BE2C (cell line): ENCODE data around the gene ANKRD11.
"Not testable (repeated sequence)": the region's sequence is repeated elsewhere in the genome, so short reads cannot be mapped to it uniquely, and the experiment has no call there.

Experiments used
- DNase-seq: peaks from one replicate; pipeline ENCODE4 v3.0.0-alpha.2; 2020
- H3K27me3 ChIP-seq: fragments of 250-450 bp; sonication (Bioruptor Pico); 2 replicates; pipeline ENCODE4 v1.5.1; 2020; ENCODE audit warnings: mild to moderate bottlenecking
- H3K36me3 ChIP-seq: fragments of 250-450 bp; sonication (Bioruptor Pico); 2 replicates; pipeline ENCODE4 v1.5.1; 2020; ENCODE audit warnings: mild to moderate bottlenecking
- H3K4me1 ChIP-seq: fragments of 250-450 bp; sonication (Bioruptor Pico); 2 replicates; pipeline ENCODE4 v1.5.1; 2020
- H3K4me3 ChIP-seq: 2 replicates; pipeline ENCODE4 v1.5.1; 2011; ENCODE audit warnings: low read depth, low read length
- H3K9me3 ChIP-seq: fragments of 250-450 bp; sonication (Bioruptor Pico); 2 replicates; pipeline ENCODE4 v1.5.1; 2020
- CTCF ChIP-seq: IDR thresholded peaks from 2 replicates; pipeline ENCODE4 v1.5.1; 2012; ENCODE audit warnings: mild to moderate bottlenecking, low read depth, low read length

ANKRD11 gene

GRCh38 chr16:89366561-89367537, 123.5 kb downstream of the ANKRD11 start:
- H3K9me3 ChIP-seq, result no peaks in the 10 kb centered on the region
- H3K4me3 ChIP-seq, result no peak overlapping the region
- no peak for TF ChIP-seq CTCF
- DNase-seq, result no peak
- H3K27me3 ChIP-seq, result no peaks in the 10 kb centered on the region
- peaks cover 7% of the 10 kb centered on the region for H3K36me3 ChIP-seq
- H3K4me1 ChIP-seq, result peaks cover 13% of the 10 kb centered on the region

- TF ChIP-seq CTCF, result no peak
- peaks cover 13% of the 10 kb centered on the region for H3K4me1 ChIP-seq
- no peak overlapping the region for H3K4me3 ChIP-seq
Measured at GRCh38 chr16:89365996-89366395, 124.4 kb downstream of the ANKRD11 start.

GRCh38 chr16:89365044-89365467, 125.3 kb downstream of the ANKRD11 start:
- H3K27me3 ChIP-seq, result no peaks in the 10 kb centered on the region
- H3K36me3 ChIP-seq, result peaks cover 3% of the 10 kb centered on the region; the same call in 1 of the 2 replicates
- no peaks in the 10 kb centered on the region for H3K9me3 ChIP-seq
- no peak overlapping the region for H3K4me3 ChIP-seq
- peaks cover 18% of the 10 kb centered on the region for H3K4me1 ChIP-seq
- DNase-seq, result no peak
- TF ChIP-seq CTCF, result no peak

More at GRCh38 chr16:89365996-89366395, 124.4 kb downstream of the ANKRD11 start:
- no peaks in the 10 kb centered on the region for H3K27me3 ChIP-seq
- H3K9me3 ChIP-seq, result no peaks in the 10 kb centered on the region
- no peak for DNase-seq
- H3K36me3 ChIP-seq, result peaks cover 3% of the 10 kb centered on the region; the same call in 1 of the 2 replicates

- no peak for TF ChIP-seq CTCF
- DNase-seq, result no peak
- no peaks in the 10 kb centered on the region for H3K9me3 ChIP-seq
- H3K27me3 ChIP-seq, result no peaks in the 10 kb centered on the region
- H3K4me3 ChIP-seq, result no peak overlapping the region
- H3K36me3 ChIP-seq, result peaks cover 3% of the 10 kb centered on the region; the same call in 1 of the 2 replicates
- H3K4me1 ChIP-seq, result peaks cover 22% of the 10 kb centered on the region
Measured at GRCh38 chr16:89364606-89365005, 125.8 kb downstream of the ANKRD11 start.

- no peaks in the 10 kb centered on the region for H3K27me3 ChIP-seq
- peaks cover 3% of the 10 kb centered on the region; the same call in 1 of the 2 replicates for H3K36me3 ChIP-seq
- no peaks in the 10 kb centered on the region for H3K9me3 ChIP-seq
- TF ChIP-seq CTCF, result no peak
- H3K4me3 ChIP-seq, result no peak overlapping the region
- DNase-seq, result no peak
- H3K4me1 ChIP-seq, result peaks cover 22% of the 10 kb centered on the region
Measured at GRCh38 chr16:89363621-89364393, 126.6 kb downstream of the ANKRD11 start.

- not testable (repeated sequence) for H3K4me3 ChIP-seq, H3K9me3 ChIP-seq, H3K27me3 ChIP-seq, DNase-seq, H3K36me3 ChIP-seq
- H3K4me1 ChIP-seq, result peaks cover 26% of the 10 kb centered on the region
Measured at GRCh38 chr16:89362540-89363223, 127.7 kb downstream of the ANKRD11 start.
